Activated naive CD8-positive, alpha-beta T cell treated with anti-CD3 and anti-CD28 coated beads, Interleukin-2, amount 10 ng/mL, durations not matched to agents 7 days and 5 days (primary cell): Measurements from ENCODE around the gene ZNF683. TPM values are rescaled to one million over a fixed set of nuclear protein-coding genes. Genes with fewer than 3 reads are reported as not detected.

Experiments used
- ATAC-seq: fragments of 150-1000 bp; cut with Tn5 transposase; one replicate; pipeline ENCODE4 v1.10.0; 2021; ENCODE audit warnings: low read depth, moderate library complexity
- POLR2A ChIA-PET: fragments of 350-600 bp; sonication (Branson Sonifier 250); formaldehyde crosslinking; loops from one replicate; lab custom pipeline; 2021; ENCODE audit warnings: antibody characterized with exemption; lab: Charles Lee
- DNase-seq: peaks from one replicate; pipeline ENCODE4 v3.0.0; 2021
- H3K27ac Mint-ChIP-seq: one replicate; pipeline ENCODE4 v1.8.0; 2022; ENCODE audit warnings: mild to moderate bottlenecking, mixed read lengths
- H3K27me3 Mint-ChIP-seq: one replicate; pipeline ENCODE4 v1.8.0; 2022; ENCODE audit warnings: mild to moderate bottlenecking, moderate library complexity, mixed read lengths
- H3K36me3 Mint-ChIP-seq: one replicate; pipeline ENCODE4 v1.8.0; 2021; ENCODE audit warnings: mild to moderate bottlenecking, mixed read lengths
- H3K4me1 Mint-ChIP-seq: one replicate; pipeline ENCODE4 v1.8.0; 2021; ENCODE audit warnings: mixed read lengths
- H3K4me3 Mint-ChIP-seq: one replicate; pipeline ENCODE4 v1.8.0; 2022; ENCODE audit warnings: mild to moderate bottlenecking, moderate library complexity, mixed read lengths
- H3K9me3 Mint-ChIP-seq: one replicate; pipeline ENCODE4 v1.8.0; 2021; ENCODE audit warnings: mixed read lengths
- total RNA-seq, 2 experiments: library from RNA; stranded (reverse); gene quantifications; one replicate each; pipeline ENCODE4 v1.2.3, GENCODE V29; 2021

ZNF683 gene
- total RNA-seq, 2 experiments from 2014 or later, result 9.3 to 9.9 TPM

DNA sequence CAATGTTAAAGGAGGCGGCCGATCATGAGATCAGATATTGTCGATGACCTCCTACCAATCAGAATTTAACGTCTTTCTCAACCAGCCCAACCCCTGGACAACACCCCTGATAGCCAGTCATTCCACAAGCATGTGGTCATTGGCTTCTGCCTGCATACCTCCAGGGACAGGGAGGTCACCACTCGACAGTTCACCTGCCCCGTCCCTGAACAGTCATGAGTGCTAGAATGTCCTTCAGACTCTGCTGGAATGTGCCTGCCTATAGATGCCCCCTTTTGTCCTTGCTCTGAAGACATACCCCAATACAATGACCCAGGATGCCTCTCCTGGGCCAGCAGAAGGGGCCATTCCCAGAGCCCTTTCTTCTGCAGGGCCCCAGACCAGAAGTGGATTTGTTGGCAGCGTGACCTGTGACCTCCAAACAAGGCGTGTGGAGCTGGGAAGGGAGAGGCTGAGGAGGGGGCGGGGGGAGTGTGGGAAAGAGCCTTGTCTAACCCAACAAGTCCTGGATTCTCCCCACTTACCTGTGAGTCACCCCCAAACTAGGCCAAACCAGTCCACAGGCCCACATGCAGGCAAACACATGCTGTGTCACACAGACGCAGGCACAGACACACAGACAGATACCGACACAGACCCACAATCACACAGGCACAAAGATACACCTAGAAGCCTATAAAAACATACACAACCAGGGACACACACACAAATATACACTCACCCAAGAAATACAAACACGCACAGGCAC is 20.8 kb downstream of the ZNF683 start:
- no peak overlapping the region for H3K27ac Mint-ChIP-seq
- peaks cover 2% of the 10 kb centered on the region for H3K27me3 Mint-ChIP-seq
- POLR2A ChIA-PET, result no interaction called here
- H3K36me3 Mint-ChIP-seq, result peaks cover 2% of the 10 kb centered on the region
- DNase-seq (no peak), ATAC-seq (no peak)
- no peak overlapping the region for H3K4me3 Mint-ChIP-seq
- no peaks in the 10 kb centered on the region for H3K9me3 Mint-ChIP-seq
- peaks cover 6% of the 10 kb centered on the region for H3K4me1 Mint-ChIP-seq

DNA sequence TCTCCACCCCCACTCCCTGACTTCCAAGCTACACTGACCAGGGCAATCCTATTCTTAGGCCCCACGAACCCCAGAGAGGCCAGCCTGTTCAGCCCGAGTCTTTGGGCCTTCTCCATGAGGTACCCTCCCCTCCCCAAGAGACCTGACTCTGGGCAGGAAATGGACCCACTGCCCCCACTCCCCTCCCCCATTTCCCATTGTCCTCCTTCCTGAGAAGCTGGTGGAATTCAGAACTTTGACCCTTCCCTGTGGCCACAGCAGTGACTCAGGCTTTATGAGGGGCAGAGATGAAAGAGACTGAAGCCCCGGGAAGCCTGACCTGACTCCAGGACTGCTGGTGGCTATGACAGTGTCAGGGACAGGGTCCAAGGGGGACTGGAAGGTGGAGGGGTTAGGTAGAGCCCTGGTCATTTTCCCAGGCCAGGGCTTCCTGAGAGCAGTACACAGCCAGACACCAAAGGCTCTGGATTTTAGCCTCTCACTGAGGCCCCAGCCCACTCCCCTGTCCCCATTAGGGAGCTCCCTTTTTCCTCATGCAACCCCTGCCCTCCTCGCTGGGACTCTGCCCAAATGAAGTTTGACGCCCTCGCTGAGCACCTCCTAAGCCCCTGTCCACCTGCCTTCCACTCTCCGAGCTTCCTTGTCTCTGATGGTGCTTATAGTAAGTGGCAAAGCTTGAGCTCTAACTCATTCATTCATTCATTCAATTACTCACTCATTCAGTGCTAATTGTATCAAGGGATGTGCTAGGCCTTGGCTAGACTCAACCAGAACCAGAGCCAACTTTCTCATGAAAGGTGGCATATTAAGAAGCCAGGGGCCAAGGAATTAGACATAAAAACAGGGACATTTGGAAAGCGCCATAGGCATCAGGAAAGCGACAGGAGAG is 21.6 kb downstream of the ZNF683 start:
- Mint-ChIP-seq H3K9me3 (no peaks in the 10 kb centered on the region), H3K27ac (no peak overlapping the region), H3K27me3 (peaks cover 2% of the 10 kb centered on the region), H3K4me3 (no peak overlapping the region), H3K4me1 (peaks cover 9% of the 10 kb centered on the region), H3K36me3 (peaks cover 2% of the 10 kb centered on the region)
- POLR2A ChIA-PET, result no interaction called here
- ATAC-seq (no peak), DNase-seq (no peak)

DNA sequence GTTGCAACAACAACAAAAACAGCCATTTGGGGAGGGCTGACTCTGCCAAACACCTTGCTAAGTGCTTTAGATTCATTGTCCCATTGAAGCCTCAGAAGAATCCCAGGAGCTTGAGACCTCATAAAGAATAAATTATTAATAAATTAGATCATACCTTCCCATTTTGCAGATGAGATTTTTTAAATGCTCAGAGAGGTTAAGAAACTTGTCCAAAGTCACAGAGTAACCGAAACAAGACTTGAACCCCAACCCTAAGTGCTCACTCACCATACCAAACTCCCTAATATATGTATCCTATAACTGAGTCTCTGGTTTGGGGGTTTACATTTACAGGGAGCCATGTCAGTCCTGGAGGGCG is 22.2 kb downstream of the ZNF683 start:
- ATAC-seq, result no peak
- H3K27me3 Mint-ChIP-seq, result peaks cover 2% of the 10 kb centered on the region
- H3K9me3 Mint-ChIP-seq, result no peaks in the 10 kb centered on the region
- POLR2A ChIA-PET, result interaction anchor here (0.6 to 1.4 kb wide), 2 partner anchors 9 to 920 kb away, joined by 3 to 5 read pairs; no protein-coding TSS in a partner anchor
- H3K36me3 Mint-ChIP-seq, result no peaks in the 10 kb centered on the region
- peaks cover 4% of the 10 kb centered on the region for H3K4me1 Mint-ChIP-seq
- no peak overlapping the region for H3K27ac Mint-ChIP-seq
- no peak overlapping the region for H3K4me3 Mint-ChIP-seq
- no peak for DNase-seq

DNA sequence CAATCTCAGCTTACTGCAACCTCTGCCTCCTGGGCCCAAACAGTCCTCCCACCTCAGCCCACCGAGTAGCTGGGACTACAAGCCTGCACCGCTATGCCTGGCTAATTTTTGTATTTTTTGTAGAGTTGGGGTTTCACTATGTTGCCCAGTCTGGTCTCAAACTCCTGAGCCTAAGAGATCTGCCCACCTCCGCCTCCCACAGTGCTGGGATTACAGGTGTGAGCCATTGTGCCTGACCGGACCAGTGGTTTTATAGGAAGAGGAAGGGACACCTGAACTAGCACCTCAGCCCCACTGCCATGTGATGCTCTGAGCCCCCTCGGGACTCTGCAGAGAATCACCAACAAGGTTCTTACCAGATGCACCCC is 22.7 kb downstream of the ZNF683 start:
- DNase-seq (no peak), ATAC-seq (no peak)
- Mint-ChIP-seq H3K27ac (no peak overlapping the region), H3K36me3 (no peaks in the 10 kb centered on the region), H3K4me3 (no peak overlapping the region), H3K4me1 (peaks cover 4% of the 10 kb centered on the region), H3K27me3 (peaks cover 2% of the 10 kb centered on the region), H3K9me3 (no peaks in the 10 kb centered on the region)
- POLR2A ChIA-PET, result interaction anchor here (0.6 to 1.4 kb wide), 2 partner anchors 9 to 920 kb away, joined by 3 to 5 read pairs; no protein-coding TSS in a partner anchor

DNA sequence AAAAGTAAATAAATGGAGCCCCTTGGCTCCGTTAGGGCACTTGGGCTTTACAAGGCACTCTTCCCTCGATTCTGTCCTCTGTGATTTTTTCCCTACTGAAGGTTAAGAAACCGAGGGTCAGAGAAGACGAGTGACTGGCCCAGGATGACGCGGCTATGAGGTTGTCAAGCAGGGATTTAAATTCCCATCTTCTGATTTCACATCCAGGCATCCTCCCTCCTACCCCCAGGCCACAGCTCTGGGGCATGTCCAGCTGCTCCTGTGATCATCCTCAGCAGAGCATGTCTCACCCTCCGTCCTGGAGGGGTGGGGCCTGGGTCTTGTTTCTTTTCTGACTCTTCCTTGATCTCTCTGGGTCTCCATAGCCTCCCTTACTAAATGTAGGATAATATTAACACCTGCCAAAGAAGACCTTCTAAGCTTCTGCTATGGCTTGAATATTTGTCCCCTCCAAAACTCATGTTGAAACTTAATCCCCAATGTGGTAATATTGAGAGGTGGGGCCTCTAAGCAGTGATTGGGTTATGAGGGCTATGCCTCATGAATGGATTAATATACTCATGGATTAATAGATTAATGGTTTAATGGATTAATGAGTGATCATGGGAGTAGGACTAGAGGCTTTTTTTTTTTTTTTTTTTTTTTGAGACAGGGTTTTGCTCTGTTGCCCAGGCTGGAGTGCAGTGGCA is 23.2 kb downstream of the ZNF683 start:
- Mint-ChIP-seq H3K4me1 (peaks cover 4% of the 10 kb centered on the region), H3K36me3 (no peaks in the 10 kb centered on the region), H3K4me3 (no peak overlapping the region), H3K27me3 (peaks cover 2% of the 10 kb centered on the region), H3K9me3 (no peaks in the 10 kb centered on the region), H3K27ac (no peak overlapping the region)
- ATAC-seq (no peak), DNase-seq (no peak)
- POLR2A ChIA-PET, result interaction anchor here (0.6 to 1.4 kb wide), 2 partner anchors 10 to 919 kb away, joined by 3 to 5 read pairs; no protein-coding TSS in a partner anchor

DNA sequence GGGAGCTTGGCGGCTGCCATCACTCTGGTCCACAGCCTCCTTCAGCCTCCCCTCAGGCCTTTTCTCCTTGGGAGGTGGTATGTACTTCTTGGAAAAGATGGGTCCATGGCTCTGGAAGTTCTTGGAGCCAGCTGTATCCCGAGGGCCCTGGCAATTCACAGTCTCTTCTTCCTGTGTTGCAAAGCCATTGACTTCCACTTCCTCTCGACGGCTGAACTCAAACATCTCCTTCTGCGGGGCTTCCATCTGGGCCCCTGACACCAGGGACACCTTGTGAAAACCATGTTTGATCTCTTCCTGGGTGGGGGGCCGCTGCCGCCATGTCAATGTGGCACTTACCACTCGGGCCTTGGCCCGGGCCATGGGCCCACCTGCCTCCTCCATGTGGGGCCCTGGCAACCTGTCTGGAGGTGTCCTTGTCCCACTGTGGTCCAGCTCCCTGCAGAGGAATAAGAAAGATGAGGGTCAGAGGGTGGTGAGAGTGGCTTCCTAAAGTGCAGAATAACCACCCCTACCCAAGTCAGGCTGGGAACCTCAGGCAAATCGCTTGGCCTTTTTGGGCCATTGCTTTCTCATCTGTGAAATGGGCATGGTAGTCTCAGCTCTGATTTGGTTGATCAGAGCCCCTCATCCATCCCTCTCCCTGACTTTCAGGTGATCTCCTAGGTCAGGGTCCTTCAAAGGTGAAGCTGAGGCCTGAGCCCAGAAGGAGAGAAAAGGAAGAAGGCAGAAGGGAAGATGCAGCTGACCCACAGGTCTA is 26.1 kb downstream of the ZNF683 start:
- POLR2A ChIA-PET, result interaction anchor here (0.9 kb wide), 1 partner anchor 11 kb away, joined by 3 read pairs; no protein-coding TSS in a partner anchor
- DNase-seq, result no peak
- ATAC-seq, result no peak
- Mint-ChIP-seq H3K36me3 (no peaks in the 10 kb centered on the region), H3K27me3 (peaks cover 2% of the 10 kb centered on the region), H3K27ac (no peak overlapping the region), H3K4me3 (no peak overlapping the region), H3K9me3 (no peaks in the 10 kb centered on the region), H3K4me1 (peaks cover 3% of the 10 kb centered on the region)

DNA sequence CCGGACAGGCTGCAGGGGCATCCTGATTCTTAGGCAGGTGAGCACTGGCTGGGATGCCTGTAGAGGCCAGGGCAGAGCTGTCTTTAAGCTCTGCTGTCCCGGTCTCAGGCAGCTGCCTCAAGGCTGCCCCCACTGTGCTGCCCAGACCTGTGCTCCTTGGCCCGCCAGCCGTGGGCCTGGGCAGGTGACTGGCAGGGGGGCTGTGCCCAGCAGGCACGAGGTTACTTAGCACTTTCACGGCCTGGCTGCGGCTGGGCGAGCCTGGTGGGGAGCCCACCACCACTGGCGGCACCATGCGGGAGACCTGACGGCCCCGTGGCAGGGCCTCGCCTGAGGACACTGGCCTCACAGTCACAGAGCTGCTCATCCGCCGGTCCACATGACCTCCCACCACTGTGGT is 26.8 kb downstream of the ZNF683 start:
- Mint-ChIP-seq H3K27ac (no peak overlapping the region), H3K4me3 (no peak overlapping the region), H3K36me3 (no peaks in the 10 kb centered on the region), H3K4me1 (peaks cover 3% of the 10 kb centered on the region), H3K27me3 (no peaks in the 10 kb centered on the region), H3K9me3 (no peaks in the 10 kb centered on the region)
- no peak for ATAC-seq
- DNase-seq, result no peak
- POLR2A ChIA-PET, result interaction anchor here (0.9 kb wide), 1 partner anchor 12 kb away, joined by 3 read pairs; no protein-coding TSS in a partner anchor

DNA sequence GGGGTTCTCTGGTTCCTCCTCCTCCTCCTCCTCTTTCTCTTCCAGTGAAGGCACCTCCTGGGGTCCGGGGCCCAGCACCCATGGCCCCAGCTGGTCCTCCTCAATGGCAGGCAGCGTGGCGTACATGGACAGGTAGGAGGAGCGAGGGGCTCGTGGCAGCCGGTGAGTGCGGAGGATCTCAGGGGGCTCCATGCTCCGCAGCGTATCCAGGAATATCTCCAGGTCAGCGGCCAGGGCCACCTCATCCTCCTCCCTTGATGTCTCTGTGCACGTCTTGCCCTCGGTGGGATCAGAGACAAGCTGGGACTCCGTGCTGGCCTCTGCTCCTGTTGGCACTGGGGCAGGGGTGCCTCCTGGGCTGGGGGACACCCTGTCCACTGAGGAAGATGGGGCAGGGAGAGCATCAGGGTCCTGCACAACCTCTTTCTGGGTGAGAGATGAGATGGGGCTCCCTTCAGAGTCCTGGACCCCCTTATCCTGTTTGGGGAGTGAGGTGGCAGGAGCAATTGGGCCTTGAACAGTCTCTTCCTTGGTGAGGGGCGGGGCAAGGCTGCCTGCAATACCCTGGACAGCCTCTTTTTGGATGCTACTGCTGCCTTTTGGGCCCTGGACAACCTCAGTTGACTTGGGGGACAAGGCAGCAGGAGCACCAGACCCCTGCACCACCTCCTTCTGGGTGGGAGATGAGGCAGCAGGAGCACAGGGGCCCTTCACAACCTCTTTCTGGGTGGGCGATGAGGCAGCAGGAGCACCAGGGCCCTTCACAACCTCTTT is 28.2 kb downstream of the ZNF683 start:
- Mint-ChIP-seq H3K27me3 (no peaks in the 10 kb centered on the region), H3K9me3 (no peaks in the 10 kb centered on the region), H3K27ac (no peak overlapping the region), H3K4me3 (no peak overlapping the region), H3K4me1 (peaks cover 5% of the 10 kb centered on the region), H3K36me3 (no peaks in the 10 kb centered on the region)
- no peak for DNase-seq
- POLR2A ChIA-PET, result no interaction called here
- ATAC-seq, result no peak

DNA sequence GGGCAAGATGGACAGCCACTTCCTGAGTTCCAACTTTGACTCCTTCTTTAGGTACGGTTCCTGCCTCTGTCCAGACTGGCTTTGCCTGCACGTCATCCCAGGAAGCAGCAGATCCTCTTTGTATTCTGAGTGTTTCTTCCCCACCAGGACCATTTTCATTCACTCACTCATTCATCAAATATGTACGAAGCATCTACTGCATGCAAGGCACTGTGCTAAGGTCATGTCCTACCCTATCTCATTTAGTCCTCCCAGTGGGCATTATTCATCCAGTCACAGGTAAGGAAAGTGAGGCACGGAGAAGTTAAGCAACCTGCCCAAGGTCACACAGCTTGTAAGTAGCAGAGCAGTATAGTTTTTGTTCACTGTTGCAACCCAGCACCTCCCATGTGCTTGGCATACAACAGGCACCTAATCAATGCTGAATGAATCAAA is 32.5 kb downstream of the ZNF683 start:
- Mint-ChIP-seq H3K4me1 (peaks cover 11% of the 10 kb centered on the region), H3K4me3 (no peak overlapping the region), H3K36me3 (no peaks in the 10 kb centered on the region), H3K27ac (no peak overlapping the region), H3K27me3 (no peaks in the 10 kb centered on the region), H3K9me3 (no peaks in the 10 kb centered on the region)
- no peak for ATAC-seq
- POLR2A ChIA-PET, result interaction anchor here (1.9 kb wide), 1 partner anchor 18 kb away, joined by 5 read pairs; no protein-coding TSS in a partner anchor
- no peak for DNase-seq

DNA sequence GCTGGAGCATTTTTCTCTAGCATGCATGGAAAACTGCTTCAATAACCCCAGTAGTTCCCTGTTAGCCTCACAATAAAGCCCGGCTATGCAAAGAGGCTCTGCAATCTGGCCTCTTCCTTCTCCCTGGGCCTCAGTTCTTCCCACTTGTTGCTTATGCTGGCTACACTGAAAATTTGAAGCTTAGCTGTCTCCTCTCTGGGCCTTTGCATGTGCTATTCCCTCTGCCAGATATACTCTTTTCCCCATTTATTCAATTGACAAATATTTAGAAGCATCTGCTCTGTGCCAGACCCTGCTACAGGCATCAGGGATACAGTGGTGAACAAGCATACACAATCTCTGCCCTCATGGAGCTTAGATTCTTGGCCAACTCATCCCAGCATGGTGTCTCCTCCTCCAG is 33.9 kb downstream of the ZNF683 start:
- POLR2A ChIA-PET, result interaction anchor here (0.9 to 1.9 kb wide), 2 partner anchors 10 to 17 kb away, joined by 3 to 5 read pairs; no protein-coding TSS in a partner anchor
- ATAC-seq (no peak), DNase-seq (no peak)
- H3K4me3 Mint-ChIP-seq, result no peak overlapping the region
- H3K4me1 Mint-ChIP-seq, result peaks cover 11% of the 10 kb centered on the region
- no peaks in the 10 kb centered on the region for H3K9me3 Mint-ChIP-seq
- no peaks in the 10 kb centered on the region for H3K36me3 Mint-ChIP-seq
- no peak overlapping the region for H3K27ac Mint-ChIP-seq
- H3K27me3 Mint-ChIP-seq, result peaks cover 2% of the 10 kb centered on the region

DNA sequence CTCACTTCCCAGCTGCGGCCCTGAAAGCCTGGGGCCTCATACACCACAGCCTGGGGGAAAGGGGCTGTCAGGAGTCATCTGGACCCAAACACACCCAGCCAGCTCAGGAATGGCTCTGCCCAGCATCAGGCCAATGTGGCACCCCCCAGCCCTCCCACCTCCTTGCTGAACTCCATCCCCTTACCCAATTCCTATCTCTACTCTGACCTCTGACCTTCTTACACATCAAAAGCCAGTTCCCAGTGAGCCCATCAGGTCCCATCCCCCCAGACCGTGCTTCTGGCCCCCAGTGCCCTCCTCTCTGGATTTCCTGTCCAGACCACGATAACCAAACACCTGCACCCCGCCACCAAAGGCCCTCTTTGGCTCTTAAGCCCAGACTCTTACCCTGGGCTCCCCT is 34.9 kb downstream of the ZNF683 start:
- Mint-ChIP-seq H3K4me3 (peak overlapping the region; percentile 20), H3K27ac (peak overlapping the region; percentile 69)

DNA sequence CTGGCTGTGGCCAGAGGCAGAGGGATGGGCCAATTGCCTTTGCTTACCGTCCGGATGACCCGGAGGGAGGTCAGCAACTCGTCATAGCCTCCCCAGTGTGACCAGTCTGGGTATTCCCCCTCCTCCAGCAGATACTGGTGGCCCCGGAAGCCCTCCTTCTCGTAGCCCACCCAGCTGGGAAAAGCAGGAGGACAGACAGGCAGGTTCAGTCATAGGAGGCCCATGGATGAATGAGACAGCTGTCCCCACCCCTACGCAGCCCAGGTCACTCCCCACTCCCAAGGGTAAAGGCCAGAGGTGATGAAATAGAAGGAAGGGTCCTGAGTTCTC is 35.4 kb downstream of the ZNF683 start:
- no peak for DNase-seq
- no peak overlapping the region for H3K27ac Mint-ChIP-seq
- no peaks in the 10 kb centered on the region for H3K9me3 Mint-ChIP-seq
- POLR2A ChIA-PET, result interaction anchor here (1.6 kb wide), 2 partner anchors 52 to 56 kb away, joined by 4 to 5 read pairs; no protein-coding TSS in a partner anchor
- no peak for ATAC-seq
- H3K4me3 Mint-ChIP-seq, result peak overlapping the region; percentile 87
- H3K36me3 Mint-ChIP-seq, result no peaks in the 10 kb centered on the region
- peaks cover 2% of the 10 kb centered on the region for H3K27me3 Mint-ChIP-seq
- H3K4me1 Mint-ChIP-seq, result peaks cover 11% of the 10 kb centered on the region

More for the DNA sequence above, 34.9 kb downstream of the ZNF683 start:
- peaks cover 2% of the 10 kb centered on the region for H3K27me3 Mint-ChIP-seq
- peaks cover 11% of the 10 kb centered on the region for H3K4me1 Mint-ChIP-seq
- POLR2A ChIA-PET, result interaction anchor here (1.6 kb wide), 1 partner anchor 53 kb away, joined by 5 read pairs; no protein-coding TSS in a partner anchor
- DNase-seq (no peak), ATAC-seq (no peak)
- no peaks in the 10 kb centered on the region for H3K9me3 Mint-ChIP-seq
- H3K36me3 Mint-ChIP-seq, result no peaks in the 10 kb centered on the region
